Fibroblast of skin of right biceps (primary cell): Measurements from ENCODE around the gene ID2.

Experiments used
- DNase-seq: peaks from one replicate; pipeline ENCODE4 v3.0.0-alpha.2; 2013

ID2 gene

GRCh38 chr2:8648441-8649213 is 33.2 kb upstream of the ID2 start:
- DNase-seq: no peak

GRCh38 chr2:8649718-8650117 is 32.1 kb upstream of the ID2 start:
- no peak for DNase-seq

- no peak for DNase-seq
Measured at GRCh38 chr2:8650256-8650655, 31.6 kb upstream of the ID2 start.

GRCh38 chr2:8652774-8653426 is 29.0 kb upstream of the ID2 start:
- DNase-seq: no peak

GRCh38 chr2:8653485-8653884 is 28.4 kb upstream of the ID2 start:
- no peak for DNase-seq

- DNase-seq: no peak
Measured at GRCh38 chr2:8654041-8654440, 27.8 kb upstream of the ID2 start.

GRCh38 chr2:8654483-8654882 is 27.4 kb upstream of the ID2 start:
- no peak for DNase-seq

- DNase-seq: peak; percentile 77
Measured at GRCh38 chr2:8656160-8656641, 25.7 kb upstream of the ID2 start.

- DNase-seq: no peak
Measured at GRCh38 chr2:8656811-8657210, 25.0 kb upstream of the ID2 start.

- DNase-seq: no peak
Measured at GRCh38 chr2:8657423-8658062, 24.3 kb upstream of the ID2 start.

GRCh38 chr2:8658064-8658862 is 23.6 kb upstream of the ID2 start:
- DNase-seq: no peak

GRCh38 chr2:8659092-8659734 is 22.6 kb upstream of the ID2 start:
- no peak for DNase-seq

- no peak for DNase-seq
Measured at GRCh38 chr2:8659735-8660492, 21.9 kb upstream of the ID2 start.

GRCh38 chr2:8661235-8661634 is 20.6 kb upstream of the ID2 start:
- DNase-seq: no peak

- DNase-seq: peak; percentile 64
Measured at GRCh38 chr2:8661736-8662135, 20.1 kb upstream of the ID2 start.

GRCh38 chr2:8662239-8662879 is 19.5 kb upstream of the ID2 start:
- DNase-seq: peak; percentile 94

- DNase-seq: no peak
Measured at GRCh38 chr2:8663997-8664396, 17.9 kb upstream of the ID2 start.

- no peak for DNase-seq
Measured at GRCh38 chr2:8666581-8666980, 15.3 kb upstream of the ID2 start.

- DNase-seq: no peak
Measured at GRCh38 chr2:8667896-8668512, 13.9 kb upstream of the ID2 start.

- DNase-seq: peak; percentile 37
Measured at GRCh38 chr2:8669157-8669817, 12.6 kb upstream of the ID2 start.
